HPDE6-E6E7 (cell line): ENCODE data around the gene FMO5.
"Not testable (repeated sequence)": the region's sequence is repeated elsewhere in the genome, so short reads cannot be mapped to it uniquely, and the experiment has no call there.

ENCODE experiments used
- DNase-seq: peaks from one replicate; pipeline ENCODE4 v3.0.0; 2011; ENCODE audit warnings: missing footprints; ENCODE audit errors: extremely low spot score

Gene FMO5

GRCh38 chr1:147208619-147209018, 16.5 kb downstream of the FMO5 start:
- no peak for DNase-seq

- DNase-seq: no peak
Measured at GRCh38 chr1:147207192-147207591, 17.9 kb downstream of the FMO5 start.

- DNase-seq: no peak
Measured at GRCh38 chr1:147204080-147204479, 21.1 kb downstream of the FMO5 start.

GRCh38 chr1:147202576-147202975, 22.6 kb downstream of the FMO5 start:
- DNase-seq: no peak

- no peak for DNase-seq
Measured at GRCh38 chr1:147201786-147202185, 23.4 kb downstream of the FMO5 start.

- peak; percentile 3 for DNase-seq
Measured at GRCh38 chr1:147201276-147201675, 23.9 kb downstream of the FMO5 start.

- not testable (repeated sequence) for DNase-seq
Measured at GRCh38 chr1:147197324-147197723, 27.8 kb downstream of the FMO5 start.

GRCh38 chr1:147189514-147189913, 35.6 kb downstream of the FMO5 start:
- no peak for DNase-seq

- DNase-seq: no peak
Measured at GRCh38 chr1:147185432-147185831, 39.7 kb downstream of the FMO5 start.

- DNase-seq: no peak
Measured at GRCh38 chr1:147177611-147178380, 47.3 kb downstream of the FMO5 start.

- peak; percentile 86 for DNase-seq
Measured at GRCh38 chr1:147172168-147173016, 52.7 kb downstream of the FMO5 start, which contains the start of gene PRKAB2. Gene PRKAB2 (minus strand): TSS chr1:147172470. CDS start chr1:147172144, 326 bp downstream.

GRCh38 chr1:147171399-147172167, 53.6 kb downstream of the FMO5 start:
- DNase-seq: no peak

GRCh38 chr1:147169840-147170674, 55.1 kb downstream of the FMO5 start:
- no peak for DNase-seq

- no peak for DNase-seq
Measured at GRCh38 chr1:147169171-147169570, 56.0 kb downstream of the FMO5 start.

GRCh38 chr1:147168626-147169058, 56.5 kb downstream of the FMO5 start:
- DNase-seq: no peak

GRCh38 chr1:147167365-147167764, 57.8 kb downstream of the FMO5 start:
- peak; percentile 79 for DNase-seq

GRCh38 chr1:147163019-147163418, 62.1 kb downstream of the FMO5 start:
- DNase-seq: no peak

GRCh38 chr1:147162093-147162492, 63.0 kb downstream of the FMO5 start:
- peak; percentile 35 for DNase-seq

GRCh38 chr1:147157116-147157515, 68.0 kb downstream of the FMO5 start:
- not testable (repeated sequence) for DNase-seq

- no peak for DNase-seq
Measured at GRCh38 chr1:147156642-147157041, 68.5 kb downstream of the FMO5 start.

GRCh38 chr1:147152772-147153171, 72.4 kb downstream of the FMO5 start:
- DNase-seq: no peak
